CD4-positive, alpha-beta T cell treated with Interleukin-4 for 1 hour (primary cell): ENCODE results near the gene GMDS.

Experiments
- DNase-seq, 2 donors: peaks; one replicate each; pipeline ENCODE4 v3.0.0-alpha.2; 2020 to 2022

Gene GMDS

DNA sequence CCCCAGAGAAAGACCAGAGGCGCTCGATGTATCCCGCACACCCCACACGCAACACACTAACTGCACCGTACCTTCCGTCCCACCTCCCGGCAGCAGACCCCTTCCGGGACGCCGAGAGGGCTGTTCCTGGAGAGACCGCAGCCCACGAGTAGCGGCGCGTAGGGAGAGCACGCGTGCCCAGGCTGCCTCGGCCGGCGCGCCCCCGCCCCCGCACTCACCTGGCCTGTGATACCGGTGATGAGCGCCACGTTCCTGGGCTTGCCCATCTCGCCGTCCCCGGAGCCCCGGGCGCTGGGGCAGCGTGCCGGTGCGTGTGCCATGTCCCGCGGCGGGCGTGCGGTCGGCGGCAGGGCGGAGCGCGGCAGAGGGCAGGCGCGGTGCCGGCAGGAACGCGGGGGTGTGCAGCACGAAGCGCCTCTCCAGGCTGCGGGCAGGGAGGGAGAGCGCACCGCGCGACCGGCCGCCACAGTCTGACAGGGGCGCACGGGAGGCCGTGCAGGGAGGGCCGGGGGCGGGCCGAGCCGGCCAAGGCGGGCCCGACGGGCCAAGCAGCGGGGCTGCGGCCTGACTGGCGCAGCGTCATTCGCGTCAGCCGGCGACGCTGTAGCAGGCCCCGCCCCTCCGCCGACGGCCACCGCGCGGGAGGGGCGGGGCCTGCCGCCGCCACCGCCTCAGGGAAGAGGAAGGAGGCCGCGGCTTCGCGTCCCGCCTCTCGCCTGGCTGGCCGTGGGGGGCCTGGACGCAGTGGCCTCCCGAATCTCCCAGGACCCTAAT is at the start of gene GMDS:
Gene GMDS (minus strand): TSS at position 503 of the 774 bp plus-strand sequence.
- peak; percentile 86 to 87 for DNase-seq

DNA sequence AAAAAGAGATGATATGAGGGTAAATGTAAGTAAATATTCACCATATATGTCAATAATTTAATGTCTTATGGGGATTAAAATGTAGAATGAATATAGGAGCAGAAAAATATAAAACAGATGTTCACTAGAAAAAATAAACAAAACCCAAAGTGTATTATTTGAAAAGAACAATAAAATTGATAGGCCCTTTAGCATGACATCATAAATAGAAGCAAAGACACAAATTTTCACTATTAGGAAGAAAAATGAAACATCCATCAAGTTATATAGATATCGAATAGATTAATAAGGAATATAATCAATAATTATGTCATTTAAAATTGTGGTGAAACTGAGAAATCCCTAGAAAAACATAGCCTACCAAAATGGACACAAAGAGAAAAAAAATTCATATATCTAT is 40.1 kb upstream of the GMDS start:
- no peak for DNase-seq

DNA sequence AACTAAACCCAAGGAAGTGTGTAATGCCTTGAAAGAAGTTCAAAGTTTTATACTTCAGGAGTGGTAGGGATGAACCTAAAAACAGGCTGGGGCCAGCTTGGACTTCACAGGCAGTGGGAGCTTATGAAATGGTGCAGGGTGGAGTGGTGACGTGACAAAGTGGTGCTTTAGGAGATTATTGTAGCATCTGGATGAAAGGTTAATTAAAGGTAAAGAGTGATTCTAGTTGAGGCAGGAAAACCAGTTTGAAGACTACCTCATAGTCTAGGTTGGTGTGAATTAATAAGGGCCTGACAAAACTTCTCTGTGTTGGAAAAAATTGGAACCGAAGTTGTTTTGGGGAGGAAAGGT is 30.5 kb upstream of the GMDS start:
- no peak for DNase-seq

DNA sequence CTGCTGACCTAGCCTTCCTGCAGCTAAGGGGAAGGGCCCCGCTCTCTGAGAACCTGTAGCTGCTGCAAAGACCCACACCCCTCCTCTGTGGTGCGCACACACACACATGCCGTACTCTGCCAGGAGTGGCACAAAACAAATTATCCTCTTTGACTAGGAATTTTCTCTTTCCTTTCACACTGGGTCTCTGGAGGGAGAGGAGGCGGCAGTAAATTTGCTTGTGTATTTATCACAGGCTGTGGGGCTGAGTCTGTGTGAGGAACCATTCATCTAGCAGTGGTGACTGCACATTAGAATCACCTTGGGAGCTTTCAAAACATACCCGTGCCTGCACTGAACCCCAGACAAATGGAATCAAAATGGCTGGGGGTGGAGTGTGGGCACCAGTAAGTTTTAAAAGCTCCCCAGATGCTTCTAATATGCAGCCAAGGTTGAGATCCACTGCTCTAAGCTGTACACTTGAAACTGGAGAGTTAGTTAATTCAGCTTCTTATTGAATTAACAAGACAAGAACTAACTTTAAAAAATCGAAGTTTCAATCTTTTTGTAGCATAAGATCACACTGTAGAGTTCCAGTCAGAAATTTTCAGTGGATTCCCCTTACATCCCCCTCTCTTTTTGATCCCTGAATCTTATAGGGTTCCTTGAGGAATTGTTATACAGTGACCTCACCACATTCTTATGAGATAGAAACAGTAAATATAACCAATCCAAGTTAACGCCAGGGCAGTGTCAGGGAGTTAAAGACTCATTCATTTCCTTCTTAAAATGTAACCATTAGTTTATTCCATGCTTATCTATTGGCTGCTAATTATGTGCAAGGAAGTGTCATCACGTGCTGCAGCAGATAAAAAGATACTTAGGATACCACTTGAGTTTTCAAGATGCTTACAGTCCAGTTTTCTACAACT is 29.8 kb upstream of the GMDS start:
- DNase-seq, result no peak

DNA sequence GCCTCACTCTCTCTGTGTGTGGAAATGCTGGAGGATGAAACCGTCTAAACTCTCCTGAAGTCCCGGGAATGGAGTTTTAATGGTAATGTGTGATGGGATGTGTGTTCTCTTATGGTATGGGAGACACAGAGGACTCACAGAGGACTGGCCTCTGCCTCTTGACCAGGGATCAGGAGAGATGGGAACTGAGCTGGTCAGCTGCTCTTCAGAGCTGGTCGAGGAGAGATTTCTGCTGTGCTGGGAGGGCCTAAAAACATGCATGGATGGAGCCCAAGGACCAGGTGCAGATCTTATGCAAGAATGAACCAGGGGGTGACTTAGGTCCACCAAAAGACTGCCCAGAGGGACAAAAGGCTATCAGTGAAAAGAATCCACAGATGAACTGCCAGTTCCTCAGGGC is 27.3 kb upstream of the GMDS start:
- DNase-seq, result no peak

DNA sequence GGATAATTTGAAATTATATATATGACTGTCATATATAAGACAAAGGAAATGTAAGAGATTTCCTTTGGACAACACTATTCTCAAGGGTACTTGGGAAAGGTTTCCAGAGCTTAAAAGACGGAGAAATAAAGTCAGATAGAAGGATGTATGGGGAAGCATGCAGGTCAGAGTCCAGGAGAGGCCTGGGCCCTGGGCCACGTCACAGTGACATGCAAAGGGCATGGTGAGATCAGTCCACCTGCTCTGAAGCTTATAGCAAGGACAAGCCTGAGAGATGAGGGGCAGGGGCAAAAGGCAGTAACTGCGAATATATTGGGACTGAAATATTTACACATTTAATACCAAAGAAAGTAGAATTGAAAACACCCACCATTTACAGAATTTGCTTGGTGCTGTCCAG is 24.6 kb upstream of the GMDS start:
- DNase-seq, result no peak

DNA sequence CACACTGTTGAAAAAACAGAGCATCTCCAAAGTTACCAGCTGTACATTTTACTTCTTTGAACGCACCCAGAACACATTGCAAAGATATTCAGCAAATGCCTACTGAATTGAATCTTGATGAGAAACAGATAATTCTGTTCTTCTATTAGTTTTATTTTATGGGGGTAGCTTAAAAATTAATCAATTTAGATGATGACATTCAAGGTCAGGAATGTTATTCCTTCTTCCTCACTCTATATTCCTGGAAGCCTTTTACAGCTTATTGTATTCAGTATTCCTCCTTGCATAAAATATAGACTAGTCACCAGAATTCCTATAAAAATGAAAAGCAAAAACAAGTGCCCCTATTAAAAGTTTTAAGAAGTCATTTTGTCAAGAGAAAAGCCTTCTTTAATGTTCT is 21.4 kb upstream of the GMDS start:
- DNase-seq, result no peak

DNA sequence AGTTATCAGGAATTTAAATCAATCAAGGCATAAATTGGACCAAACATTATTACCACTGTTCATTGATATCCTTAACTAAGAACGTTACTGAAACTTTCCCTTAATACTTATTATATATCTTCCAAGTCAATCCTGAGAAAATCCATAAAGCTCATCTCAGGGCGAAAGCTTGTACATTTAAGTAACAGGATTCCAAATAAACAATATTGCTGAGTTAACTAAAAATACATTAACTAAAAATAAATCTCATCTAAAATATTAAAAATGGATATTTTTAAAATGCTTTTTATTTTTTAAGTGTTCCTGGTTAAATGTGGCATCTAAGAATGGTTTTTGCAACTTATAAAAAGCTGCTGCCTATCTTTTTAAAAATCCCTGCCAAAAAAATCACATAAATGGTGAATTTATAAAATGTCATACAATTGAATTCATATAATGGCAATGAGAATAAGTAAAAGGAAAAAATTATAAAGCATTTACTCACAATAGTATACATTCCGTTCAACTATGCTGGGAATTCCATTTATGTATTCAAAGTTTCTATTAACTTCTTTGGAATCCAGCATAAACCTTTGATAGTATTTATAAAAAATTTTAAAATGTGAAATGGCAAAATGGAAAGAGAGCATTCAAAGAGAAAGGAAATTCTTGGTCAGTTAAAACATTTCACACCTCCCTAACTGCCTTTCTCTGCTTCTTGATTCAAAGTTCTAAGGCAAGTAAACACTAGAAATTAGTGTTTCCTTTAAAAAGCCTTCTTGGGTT is 20.8 kb upstream of the GMDS start:
- no peak for DNase-seq

DNA sequence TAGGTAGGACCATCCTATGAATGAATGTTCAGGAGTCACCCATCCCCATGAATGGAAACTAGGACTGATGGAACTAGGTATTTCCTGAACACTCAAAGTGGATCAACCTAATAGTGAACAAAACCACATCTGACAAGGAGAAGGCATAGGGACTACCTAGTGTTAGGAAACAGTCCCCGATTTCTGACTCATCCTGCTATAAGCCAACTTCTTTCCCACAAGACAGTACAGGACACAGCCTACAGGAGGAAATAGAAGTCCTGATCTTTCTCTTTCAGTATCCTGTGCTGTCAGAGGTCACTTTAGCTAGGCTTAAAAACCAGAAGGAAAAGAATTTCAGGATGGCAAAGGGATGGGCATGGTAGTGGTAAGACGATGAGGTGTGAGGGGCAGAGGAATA is 19.5 kb upstream of the GMDS start:
- no peak for DNase-seq

DNA sequence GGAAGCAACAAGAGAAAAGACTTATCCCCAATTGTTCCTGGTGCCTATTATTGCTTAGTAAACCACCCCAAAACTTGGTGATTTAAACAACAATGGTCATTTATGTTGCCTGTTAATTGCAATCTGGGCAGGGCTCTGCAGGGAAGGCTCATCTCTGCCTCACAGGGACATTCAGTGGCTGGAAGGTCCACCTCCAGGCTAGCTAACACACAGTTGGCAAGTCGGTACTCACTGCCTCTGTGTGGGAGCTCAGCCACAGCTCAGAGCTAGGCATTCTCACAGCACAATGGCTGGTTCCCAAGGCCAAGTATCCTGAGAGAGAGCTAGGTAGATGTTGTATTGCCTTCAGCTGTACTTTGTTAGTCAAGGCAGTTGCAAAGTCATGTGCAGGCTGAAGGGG is 18.5 kb upstream of the GMDS start:
- no peak for DNase-seq

DNA sequence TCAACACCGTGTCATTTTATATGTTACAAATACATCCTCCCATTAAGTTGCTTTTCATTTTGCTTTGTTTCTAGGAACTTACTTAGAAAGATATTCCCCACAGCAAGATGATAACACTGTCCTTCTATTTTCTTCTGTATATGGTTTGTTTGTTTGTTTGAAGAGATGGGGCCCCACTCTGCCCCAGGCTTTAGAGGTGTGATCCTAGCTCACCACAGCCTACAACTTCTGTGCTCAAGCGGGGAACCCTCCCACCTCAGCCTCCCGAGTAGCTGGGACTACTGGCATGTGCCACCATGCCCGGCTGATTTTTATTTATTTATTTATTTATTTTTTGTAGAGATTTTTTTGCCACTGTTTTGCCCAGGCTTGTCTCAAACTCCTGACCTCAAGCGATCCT is 14.2 kb upstream of the GMDS start:
- DNase-seq, result no peak

DNA sequence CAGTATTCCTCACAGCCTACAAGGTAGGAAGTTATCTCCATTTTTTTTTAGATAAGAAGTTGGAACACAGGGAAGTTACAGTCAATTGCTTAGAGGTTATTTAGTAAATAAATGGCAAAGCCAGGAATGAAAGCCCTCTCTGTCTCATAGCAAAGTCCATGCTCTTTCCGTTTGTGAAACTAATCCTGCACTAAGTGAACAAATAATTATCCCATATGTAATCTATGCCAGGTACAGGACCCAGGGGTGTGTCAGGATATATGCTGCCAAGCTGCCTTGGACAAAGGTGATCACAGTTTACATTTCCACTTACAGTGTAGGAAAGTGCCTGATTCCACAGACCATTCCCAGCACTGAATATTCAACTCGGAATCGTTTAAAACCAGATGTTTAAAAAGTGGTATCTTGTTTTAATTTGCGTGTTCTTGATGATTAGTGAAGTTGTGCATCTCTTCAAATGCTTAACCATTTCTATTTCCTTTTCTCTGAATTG is 13.6 kb upstream of the GMDS start:
- no peak for DNase-seq

DNA sequence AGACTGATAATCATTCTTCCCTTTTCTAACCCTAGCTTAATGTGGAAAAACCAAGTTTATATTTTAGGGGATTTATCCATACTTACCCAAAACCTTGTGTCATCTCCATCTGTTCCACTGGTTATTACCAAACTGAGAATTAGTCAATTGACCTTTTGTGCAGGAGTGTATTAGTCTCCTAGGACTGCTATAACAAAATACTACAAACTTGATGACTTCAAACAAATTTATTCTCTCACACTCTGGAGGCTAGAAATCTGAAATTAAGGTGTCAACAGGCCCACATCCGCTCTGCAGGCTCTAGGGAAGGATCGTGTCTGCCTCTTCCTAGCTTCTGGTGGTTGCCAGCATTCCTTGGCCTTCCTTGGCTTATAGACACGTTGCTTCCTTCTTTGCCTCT is 12.7 kb upstream of the GMDS start:
- DNase-seq, result no peak

DNA sequence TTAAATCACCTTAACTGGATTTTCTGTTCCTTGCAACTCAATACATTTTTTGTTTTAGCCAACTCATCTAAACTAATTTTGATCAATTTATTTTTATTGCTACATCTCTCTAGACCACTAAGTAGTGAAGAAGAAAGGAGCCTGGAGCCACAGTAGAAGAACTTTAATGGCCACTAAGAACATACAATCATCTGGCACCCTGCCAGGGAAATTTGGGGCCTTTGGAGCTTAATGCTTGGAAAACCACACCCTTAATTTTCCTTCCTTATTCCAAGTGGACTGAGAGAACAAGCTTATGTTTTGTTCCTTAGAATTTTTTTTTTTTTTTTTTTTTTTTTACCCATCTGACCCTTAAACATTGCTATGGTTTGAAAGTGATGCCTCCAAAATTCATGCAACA is 12.0 kb upstream of the GMDS start:
- no peak for DNase-seq

DNA sequence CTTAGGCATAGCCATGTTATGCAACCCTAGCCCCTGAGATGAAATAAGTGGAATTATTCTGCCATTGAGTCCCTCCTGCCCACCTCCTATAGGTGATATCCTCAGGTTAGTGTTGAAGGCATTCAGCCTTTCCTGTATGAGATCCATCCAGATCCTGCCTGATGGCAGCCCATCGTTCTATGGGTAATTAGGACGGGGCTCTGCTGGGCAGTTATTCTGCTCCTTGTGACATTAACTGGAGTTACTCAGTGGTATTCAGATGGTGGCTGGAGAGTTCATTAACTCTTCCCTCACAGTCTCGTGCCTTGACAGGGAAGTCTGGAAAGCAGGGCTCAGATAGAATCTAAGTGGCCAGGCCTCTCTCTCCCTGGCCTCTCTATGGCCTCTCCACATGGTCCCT is 9.3 kb upstream of the GMDS start:
- no peak for DNase-seq

DNA sequence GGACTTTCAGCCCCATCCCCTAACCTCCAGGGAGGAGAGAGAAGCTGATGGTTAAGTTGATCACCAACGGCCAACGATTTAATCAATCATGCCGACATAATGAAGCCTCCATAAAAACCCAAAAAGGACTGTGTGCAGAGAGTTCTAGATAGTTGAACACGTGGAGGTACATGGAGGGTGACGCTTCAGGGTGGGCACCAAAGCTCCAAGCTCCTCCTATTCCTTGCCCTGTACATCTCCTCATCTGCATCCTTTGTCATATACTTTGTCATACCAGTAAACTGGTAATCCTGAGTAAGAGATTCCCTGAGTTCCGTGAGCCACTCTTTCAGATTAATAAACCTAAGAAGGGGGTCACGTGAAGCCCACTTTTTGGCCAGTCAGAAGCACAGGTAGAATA is 3.7 kb upstream of the GMDS start:
- no peak for DNase-seq

DNA sequence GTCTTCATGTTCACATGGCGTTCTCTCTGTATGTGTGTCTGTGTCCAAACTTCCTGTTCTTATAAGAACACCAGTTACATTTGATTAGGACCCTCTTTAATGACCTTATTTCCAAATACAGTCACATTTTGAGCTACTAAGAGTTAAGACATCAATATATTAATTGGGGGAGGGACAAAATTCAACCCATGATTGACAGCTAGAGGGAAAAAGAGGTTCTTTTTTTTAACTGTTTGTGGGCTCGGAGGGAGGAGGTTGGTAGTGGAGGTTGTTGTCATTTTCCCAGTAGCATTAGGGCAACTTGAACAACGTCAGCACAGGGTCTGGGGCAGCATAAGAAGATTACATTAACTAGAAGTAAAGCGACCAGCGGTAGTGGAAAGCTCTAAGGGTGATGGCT is 2.3 kb upstream of the GMDS start:
- DNase-seq, result no peak

DNA sequence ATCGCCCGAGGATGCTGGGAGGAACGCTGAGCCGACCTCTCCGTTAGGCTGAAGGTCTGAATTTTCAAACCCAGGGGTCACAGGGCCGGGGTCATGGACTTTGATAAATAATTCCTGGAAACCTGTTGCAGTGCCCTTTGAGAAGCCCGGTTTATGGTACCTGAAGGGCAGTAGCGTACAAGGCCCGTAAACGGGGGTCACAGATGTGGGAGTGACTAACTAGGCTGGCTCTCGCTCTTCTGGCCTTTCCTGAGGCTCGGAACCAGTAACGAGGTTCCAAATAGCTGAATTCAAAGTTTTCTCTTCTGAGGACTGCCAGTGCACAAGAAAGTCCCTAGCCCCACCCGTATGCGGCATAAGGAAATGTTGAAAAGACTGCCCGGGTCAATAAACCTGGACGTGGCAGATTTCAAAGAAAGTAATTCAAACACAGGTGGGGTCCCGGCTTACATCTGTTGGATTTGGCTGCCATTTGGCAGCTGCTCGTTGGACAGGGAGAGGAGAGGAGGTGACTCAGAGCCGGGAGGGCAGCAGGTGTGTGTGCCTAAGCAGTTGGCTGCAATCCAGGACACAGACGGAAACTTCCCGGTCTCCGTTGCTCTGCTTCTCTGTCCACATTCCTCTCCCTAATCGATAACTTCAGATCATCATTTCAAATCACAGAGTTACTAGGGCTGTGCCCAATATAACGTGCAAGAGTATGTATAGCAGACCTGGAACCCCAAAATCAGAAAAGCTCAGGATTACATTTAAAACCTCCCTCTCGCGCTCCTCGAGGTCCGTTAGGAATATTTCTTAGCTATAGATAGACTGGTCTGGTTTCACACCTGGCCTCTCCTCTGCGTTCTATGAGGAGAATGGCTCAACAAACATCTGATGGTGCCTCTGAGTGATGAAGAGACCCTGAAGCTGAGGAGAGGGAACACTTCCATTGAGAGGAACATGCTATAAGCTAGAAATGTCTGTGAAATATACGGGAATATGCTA is 765 bp upstream of the GMDS start:
- peak; percentile 40 to 42 for DNase-seq

DNA sequence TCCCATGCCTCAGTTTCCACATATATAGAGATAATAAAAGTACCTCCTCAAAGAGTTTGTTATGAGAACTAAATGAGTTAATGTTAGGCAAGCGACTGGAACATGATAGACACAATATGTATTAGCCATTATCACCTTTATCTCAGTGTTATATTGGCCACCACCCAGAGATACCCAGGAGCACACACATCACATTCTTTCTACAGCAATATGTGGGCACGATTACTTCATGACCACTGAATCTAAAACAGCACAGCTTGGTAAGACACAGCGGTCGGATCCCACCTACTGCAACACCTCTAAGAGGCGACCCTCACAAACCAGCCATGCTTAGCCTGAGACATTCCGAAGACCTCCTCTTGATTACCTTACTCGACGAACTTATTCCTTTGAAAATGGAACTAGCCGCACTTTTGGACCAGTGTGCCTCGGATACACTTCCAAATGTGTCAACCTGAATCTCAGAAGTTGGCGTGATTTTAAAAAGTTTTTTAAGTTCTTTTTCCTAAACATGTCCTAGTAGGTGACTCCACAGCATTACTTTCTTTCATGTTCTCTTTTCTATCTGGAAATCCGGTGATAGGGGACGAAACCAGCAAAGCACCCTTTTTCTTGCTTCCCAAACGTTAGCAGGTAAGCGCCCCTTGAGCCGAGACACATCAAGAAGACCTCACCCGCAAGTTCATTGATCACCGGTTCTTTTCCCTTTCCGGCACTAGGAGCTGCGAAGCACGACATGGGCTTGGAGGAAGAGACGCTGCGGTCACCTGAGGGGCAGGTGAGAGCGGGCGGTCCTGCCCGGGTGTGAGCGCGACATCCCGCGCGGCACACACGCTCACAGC is 923 bp downstream of the GMDS start:
- no peak for DNase-seq

DNA sequence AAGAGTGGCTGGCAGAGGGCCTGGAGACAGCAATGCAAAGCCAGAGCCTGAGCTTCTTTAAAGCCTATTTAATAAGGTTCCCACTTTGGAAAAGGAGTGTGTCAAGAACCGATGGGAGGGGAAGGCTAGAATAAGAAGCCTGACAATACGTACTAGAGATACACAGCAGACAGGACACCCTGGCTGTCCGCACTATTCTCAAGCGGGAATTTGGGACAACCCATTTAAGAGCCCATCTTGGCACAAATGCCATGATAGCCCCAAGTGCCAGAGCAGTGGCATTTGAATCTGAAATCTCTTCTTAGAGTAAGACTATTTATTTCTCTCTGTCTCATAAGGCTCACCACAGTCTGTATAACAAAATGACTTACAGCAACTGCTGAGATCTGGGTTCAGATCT is 3.1 kb downstream of the GMDS start:
- DNase-seq, result no peak

DNA sequence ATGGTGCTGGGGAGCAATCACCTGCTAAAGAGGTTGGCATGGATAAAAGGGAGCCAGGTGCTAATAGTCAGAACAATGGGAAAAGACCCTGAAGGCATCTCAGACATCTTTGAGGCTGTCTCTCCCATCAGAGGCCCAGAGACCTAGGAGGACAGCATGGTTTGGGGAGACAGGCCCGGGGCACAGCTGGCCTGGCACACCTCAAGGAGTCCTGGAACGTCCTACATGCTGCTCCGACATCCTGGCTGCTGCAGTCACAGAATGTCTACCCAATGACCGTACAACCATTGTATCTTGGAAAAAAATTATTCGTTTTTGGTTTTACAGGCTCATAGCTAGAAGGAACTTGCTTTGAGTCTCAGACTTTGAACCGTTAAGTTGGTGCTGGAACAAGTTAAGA is 4.4 kb downstream of the GMDS start:
- DNase-seq, result no peak
